PC-9 (cell line): ENCODE measurements around the gene RYR3. TPM values are rescaled to one million over a fixed set of nuclear protein-coding genes. Genes with fewer than 3 reads are reported as not detected.

Experiments
- BruUV-seq: library from RNA; stranded (reverse); fragments of 400-500 nt; replicated peaks from 2 replicates; lab custom pipeline; 2021; lab: Mats Ljungman, UMichigan
- CTCF ChIA-PET: fragments of 300-600 bp; sonication (Branson Sonifier 250); formaldehyde crosslinking; loops from one replicate; lab custom pipeline; 2022; ENCODE audit warnings: antibody characterized with exemption; lab: Charles Lee
- POLR2A ChIA-PET: fragments of 300-600 bp; sonication (Branson Sonifier 250); formaldehyde crosslinking; loops from one replicate; lab custom pipeline; 2022; ENCODE audit warnings: antibody characterized with exemption; ENCODE audit not compliant: unreplicated experiment; lab: Charles Lee
- DNase-seq, 2 experiments: peaks; one replicate each; pipeline versions ENCODE4 v3.0.0 to v3.0.0-alpha.2; 2015 to 2022; ENCODE audit warnings: mixed read lengths in 1 of 2
- H2AFZ ChIP-seq: fragments of 200-600 bp; sonication (generic); 2 replicates; pipeline ENCODE4 v1.8.1; 2017; ENCODE audit warnings: antibody characterized with exemption
- H3F3A ChIP-seq: fragments of 200-600 bp; sonication (generic); 2 replicates; pipeline ENCODE4 v1.8.1; 2017; ENCODE audit warnings: antibody characterized with exemption, mild to moderate bottlenecking, low read depth; ENCODE audit not compliant: insufficient read depth
- H3K27ac ChIP-seq: fragments of 200-600 bp; sonication (generic); 2 replicates; pipeline ENCODE4 v1.6.1; 2016; ENCODE audit warnings: mixed run types
- H3K27me3 ChIP-seq: fragments of 200-600 bp; sonication (generic); 2 replicates; pipeline ENCODE4 v1.6.1; 2016; ENCODE audit warnings: low read depth, mixed run types; ENCODE audit not compliant: insufficient read depth
- H3K36me3 ChIP-seq: fragments of 200-600 bp; sonication (generic); 2 replicates; pipeline ENCODE4 v1.6.1; 2016; ENCODE audit warnings: low read depth, mixed run types
- H3K4me1 ChIP-seq: fragments of 200-600 bp; sonication (generic); replicated peaks from 2 replicates; pipeline ENCODE4 v1.6.1; 2016; ENCODE audit warnings: mixed run types; ENCODE audit not compliant: insufficient read depth
- H3K4me2 ChIP-seq: fragments of 200-600 bp; sonication (generic); 2 replicates; pipeline ENCODE4 v1.6.1; 2017; ENCODE audit warnings: mixed run types
- H3K4me3 ChIP-seq: fragments of 200-600 bp; sonication (generic); 2 replicates; pipeline ENCODE4 v1.6.1; 2016; ENCODE audit warnings: mixed run types
- H3K79me2 ChIP-seq: fragments of 200-600 bp; sonication (generic); 2 replicates; pipeline ENCODE4 v1.6.1; 2017; ENCODE audit warnings: low read depth, mixed run types
- H3K9me2 ChIP-seq: fragments of 200-600 bp; sonication (generic); 2 replicates; pipeline ENCODE4 v1.8.1; 2017; ENCODE audit warnings: mild to moderate bottlenecking; ENCODE audit not compliant: insufficient read depth
- H3K9me3 ChIP-seq: fragments of 200-600 bp; sonication (generic); 2 replicates; pipeline ENCODE4 v1.8.1; 2016; ENCODE audit warnings: low read depth; ENCODE audit not compliant: insufficient read depth
- H4K20me1 ChIP-seq: fragments of 200-600 bp; sonication (generic); 2 replicates; pipeline ENCODE4 v1.8.1; 2017; ENCODE audit not compliant: insufficient read depth
- CTCF ChIP-seq: fragments of 200-600 bp; sonication (generic); conservative IDR thresholded peaks from 2 replicates; pipeline ENCODE4 v1.6.1; 2017; ENCODE audit warnings: mixed run types, antibody characterized with exemption, mild to moderate bottlenecking, moderate library complexity
- EZH2 ChIP-seq: fragments of 200-600 bp; sonication (generic); IDR thresholded peaks from 2 replicates; pipeline ENCODE4 v1.8.0; 2017; ENCODE audit warnings: antibody characterized with exemption, low read depth
- intact Hi-C: fragments of 100-400 bp; cut with micrococcal nuclease; formaldehyde crosslinking; loops from one replicate; pipeline ENCODE4 v1.10.0; 2022; ENCODE audit not compliant: unreplicated experiment
- total RNA-seq: library from RNA; stranded (reverse); gene quantifications from 2 replicates; pipeline ENCODE4 v1.2.3, GENCODE V29; 2021

The RYR3 gene
- total RNA-seq, 1 experiment from 2014 or later: 0.15 TPM

GRCh38 chr15:33639456-33639855 is 328.7 kb downstream of the RYR3 start:
- Histone ChIP-seq H3K9me2 (no peaks in the 10 kb centered on the region), H3K36me3 (no peaks in the 10 kb centered on the region), H4K20me1 (no peaks in the 10 kb centered on the region), H3K9me3 (no peaks in the 10 kb centered on the region), H3K4me2 (no peak overlapping the region), H3K27me3 (peaks cover 8% of the 10 kb centered on the region; the same call in 1 of the 2 replicates), H2AFZ (no peak overlapping the region), H3F3A (no peaks in the 10 kb centered on the region), H3K79me2 (no peaks in the 10 kb centered on the region), H3K4me1 (no peaks in the 10 kb centered on the region), H3K4me3 (no peak overlapping the region), H3K27ac (no peak overlapping the region)
- ChIA-PET POLR2A (no interaction called here), CTCF (no interaction called here)
- no TSS peak for BruUV-seq
- no peak for DNase-seq
- no peak for TF ChIP-seq EZH2
- TF ChIP-seq CTCF: no peak
- intact Hi-C loops: no loop called here

GRCh38 chr15:33639978-33640377 is 329.2 kb downstream of the RYR3 start:
- H3K9me3 ChIP-seq: no peaks in the 10 kb centered on the region
- CTCF ChIA-PET: no interaction called here
- peaks cover 8% of the 10 kb centered on the region; the same call in 1 of the 2 replicates for H3K27me3 ChIP-seq

GRCh38 chr15:33641069-33641468 is 330.3 kb downstream of the RYR3 start:
- no peak overlapping the region for H2AFZ ChIP-seq
- H3K4me1 ChIP-seq: no peaks in the 10 kb centered on the region
- ChIA-PET POLR2A (no interaction called here), CTCF (no interaction called here)
- H3F3A ChIP-seq: no peaks in the 10 kb centered on the region
- BruUV-seq: no TSS peak
- H3K79me2 ChIP-seq: no peaks in the 10 kb centered on the region
- no peaks in the 10 kb centered on the region for H3K36me3 ChIP-seq
- no peak overlapping the region for H3K27ac ChIP-seq
- H3K4me2 ChIP-seq: no peak overlapping the region
- no peak overlapping the region for H3K4me3 ChIP-seq
- no peak for TF ChIP-seq EZH2
- TF ChIP-seq CTCF: no peak
- no peaks in the 10 kb centered on the region for H3K9me3 ChIP-seq
- H4K20me1 ChIP-seq: no peaks in the 10 kb centered on the region
- intact Hi-C loops: no loop called here
- H3K27me3 ChIP-seq: peaks cover 8% of the 10 kb centered on the region; the same call in 1 of the 2 replicates
- H3K9me2 ChIP-seq: no peaks in the 10 kb centered on the region
- no peak for DNase-seq

More at GRCh38 chr15:33639978-33640377, 329.2 kb downstream of the RYR3 start:
- H3K27ac ChIP-seq: no peak overlapping the region
- H3F3A ChIP-seq: no peaks in the 10 kb centered on the region
- DNase-seq: no peak
- no peaks in the 10 kb centered on the region for H4K20me1 ChIP-seq
- BruUV-seq: no TSS peak
- TF ChIP-seq EZH2 (no peak), CTCF (no peak)
- H3K4me3 ChIP-seq: no peak overlapping the region
- H3K36me3 ChIP-seq: no peaks in the 10 kb centered on the region
- no peak overlapping the region for H3K4me2 ChIP-seq
- H3K79me2 ChIP-seq: no peaks in the 10 kb centered on the region
- H2AFZ ChIP-seq: no peak overlapping the region
- POLR2A ChIA-PET: no interaction called here
- H3K9me2 ChIP-seq: no peaks in the 10 kb centered on the region
- no peaks in the 10 kb centered on the region for H3K4me1 ChIP-seq
- intact Hi-C loops: no loop called here
